ENCODE results near the gene ABCB6.
"Not testable (repeated sequence)": the region's sequence is repeated elsewhere in the genome, so short reads cannot be mapped to it uniquely, and the experiment has no call there.

The ABCB6 gene

DNA sequence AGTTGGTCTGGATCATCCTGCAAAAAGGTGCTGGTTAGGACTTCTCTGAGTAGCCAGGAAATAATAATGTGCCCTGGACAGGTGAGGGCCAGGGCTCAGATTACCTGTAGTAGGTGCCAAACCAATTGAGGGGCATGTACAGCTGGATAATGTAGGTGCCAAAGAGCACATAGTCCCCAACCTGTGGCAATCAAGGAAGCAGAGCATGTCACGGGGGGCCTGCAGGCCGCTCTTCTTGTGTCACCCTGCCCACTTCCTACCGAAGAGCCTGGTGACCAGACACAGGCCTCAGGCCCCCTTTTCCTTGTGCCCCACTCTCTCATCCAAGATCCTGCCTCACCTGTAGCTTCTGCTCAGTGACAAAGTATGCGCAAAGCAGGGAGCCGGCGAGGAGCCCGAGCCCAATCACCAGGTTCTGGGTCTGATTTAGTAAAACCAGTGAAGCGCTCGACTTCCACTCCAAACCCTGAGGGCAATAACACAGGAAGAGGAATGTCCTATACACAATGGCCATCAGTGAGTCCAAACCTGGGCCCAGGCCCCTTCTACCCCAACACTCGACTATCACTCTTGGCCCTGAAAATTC is 5.2 kb downstream of the ABCB6 start:
- no peak for DNase-seq (ENCODE audit: low spot score)

DNA sequence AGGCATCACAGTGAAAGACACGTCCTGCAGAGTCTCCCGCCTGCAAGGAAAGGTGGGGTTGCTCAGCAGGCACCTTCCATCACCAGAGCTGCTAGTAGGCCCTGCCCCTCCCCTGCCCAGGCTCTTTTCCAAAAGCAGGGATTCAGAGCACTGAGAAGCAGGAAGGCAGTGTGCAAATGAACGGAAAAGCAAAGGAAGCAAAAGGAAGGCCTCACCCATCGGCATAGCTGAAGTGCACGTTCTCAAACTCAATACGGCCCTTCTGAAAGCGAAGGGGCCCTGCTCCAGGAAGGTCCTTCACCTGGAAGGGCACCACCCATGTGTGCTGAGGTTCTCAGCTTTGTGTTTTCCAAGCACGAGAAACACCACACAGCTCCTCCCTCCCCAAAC is 5.7 kb downstream of the ABCB6 start:
- no peak for DNase-seq (ENCODE audit: low spot score)

DNA sequence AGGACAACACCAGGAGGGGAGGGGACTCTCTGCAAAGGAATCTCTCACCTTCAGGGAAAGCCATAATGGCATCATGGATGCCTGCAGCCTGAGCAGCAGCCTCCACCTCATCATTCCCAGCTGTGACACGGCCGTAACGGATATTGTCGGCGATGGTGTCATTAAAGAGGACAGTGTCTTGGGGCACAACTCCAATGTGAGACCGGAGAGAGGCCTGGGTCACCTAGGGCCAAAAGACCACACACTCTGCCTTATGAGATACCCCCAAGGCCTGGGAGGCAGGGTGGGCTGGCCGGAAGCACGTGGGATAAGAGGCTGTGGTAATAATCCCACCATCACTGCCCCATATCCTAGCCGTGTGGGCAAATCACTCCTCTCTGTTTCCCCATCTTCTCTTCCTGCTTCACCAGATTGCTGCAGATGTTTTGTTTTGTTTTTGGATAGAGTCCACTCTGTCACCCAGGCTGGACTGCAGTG is 7.8 kb downstream of the ABCB6 start:
- DNase-seq (ENCODE audit: low spot score) = no peak

DNA sequence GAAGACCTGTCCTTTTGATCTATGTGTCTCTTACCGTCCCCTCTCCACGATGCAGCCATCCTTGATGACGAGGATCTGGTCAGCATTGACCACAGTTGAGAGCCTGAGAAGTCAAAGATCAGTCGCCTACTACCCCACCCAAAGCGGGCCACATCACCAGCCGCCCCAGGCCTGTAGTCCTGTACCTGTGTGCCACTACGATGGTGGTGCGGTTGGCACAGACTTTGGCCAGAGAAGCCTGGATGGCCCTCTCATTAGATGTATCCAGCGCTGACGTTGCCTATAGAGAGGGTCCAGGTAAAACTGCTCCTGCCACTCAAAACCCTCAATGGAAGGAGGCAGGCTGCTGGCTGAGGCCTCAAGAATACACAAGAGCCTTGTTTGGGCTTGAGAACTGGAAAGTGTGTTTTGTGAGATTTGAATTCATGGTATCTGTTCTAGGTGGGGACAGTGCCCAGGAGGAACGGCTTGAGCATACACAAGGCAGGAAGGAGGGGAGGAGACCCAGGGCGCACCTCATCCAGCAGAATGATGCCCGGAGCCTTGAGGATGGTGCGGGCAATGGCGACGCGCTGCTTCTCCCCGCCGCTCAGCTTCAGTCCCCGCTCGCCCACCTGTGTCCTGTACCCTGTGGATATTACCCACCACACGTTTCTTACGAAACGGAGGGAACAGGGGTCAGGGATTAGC is 8.4 kb downstream of the ABCB6 start:
- DNase-seq (ENCODE audit: low spot score) = no peak

DNA sequence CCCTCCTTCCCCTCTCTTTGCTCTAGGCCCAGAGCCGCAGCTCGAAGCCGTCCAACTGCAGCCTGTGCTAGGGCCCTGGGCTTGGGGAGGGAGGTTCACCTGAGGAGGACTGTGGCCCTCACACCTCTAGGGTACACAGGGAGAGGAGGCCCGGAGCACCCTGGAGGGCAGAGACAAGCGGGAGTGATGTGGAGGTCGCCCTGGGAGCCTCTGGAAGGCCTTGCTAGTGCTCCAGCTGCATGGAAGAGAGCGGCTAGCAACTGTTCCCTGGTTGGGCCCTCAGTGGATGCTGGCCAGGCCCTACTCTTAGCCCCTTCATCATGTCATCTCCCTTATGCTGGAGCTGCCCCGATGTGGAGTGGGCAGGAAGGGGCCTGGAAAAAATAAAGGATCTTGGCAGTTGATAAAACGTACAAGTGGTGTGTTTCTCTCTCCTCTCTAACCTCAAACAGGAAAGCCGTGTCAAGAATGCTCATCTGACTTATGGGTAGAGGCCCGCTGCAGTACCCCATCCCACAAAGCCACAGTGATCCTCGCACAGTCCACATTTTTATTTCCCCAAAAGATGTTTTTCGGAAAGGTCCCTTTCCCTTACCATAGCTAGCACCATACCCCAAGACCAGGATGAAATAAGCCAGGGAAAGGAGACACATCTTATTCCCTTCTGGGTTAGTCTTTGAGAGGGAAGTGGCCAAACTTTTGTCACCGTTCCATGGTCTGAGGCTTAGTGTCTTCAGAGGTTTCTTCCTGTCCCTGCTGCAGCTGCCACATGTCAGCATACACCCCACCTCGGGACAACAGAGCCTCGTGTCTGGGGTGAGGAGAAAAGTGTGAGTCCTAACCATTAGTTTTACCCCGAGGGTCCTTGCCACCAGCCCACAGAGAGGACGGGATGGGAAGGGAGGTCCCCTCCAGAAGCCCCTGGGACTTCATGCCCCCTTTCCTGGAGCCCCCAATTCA is 9.2 kb downstream of the ABCB6 start:
- no peak for DNase-seq (ENCODE audit: low spot score)

DNA sequence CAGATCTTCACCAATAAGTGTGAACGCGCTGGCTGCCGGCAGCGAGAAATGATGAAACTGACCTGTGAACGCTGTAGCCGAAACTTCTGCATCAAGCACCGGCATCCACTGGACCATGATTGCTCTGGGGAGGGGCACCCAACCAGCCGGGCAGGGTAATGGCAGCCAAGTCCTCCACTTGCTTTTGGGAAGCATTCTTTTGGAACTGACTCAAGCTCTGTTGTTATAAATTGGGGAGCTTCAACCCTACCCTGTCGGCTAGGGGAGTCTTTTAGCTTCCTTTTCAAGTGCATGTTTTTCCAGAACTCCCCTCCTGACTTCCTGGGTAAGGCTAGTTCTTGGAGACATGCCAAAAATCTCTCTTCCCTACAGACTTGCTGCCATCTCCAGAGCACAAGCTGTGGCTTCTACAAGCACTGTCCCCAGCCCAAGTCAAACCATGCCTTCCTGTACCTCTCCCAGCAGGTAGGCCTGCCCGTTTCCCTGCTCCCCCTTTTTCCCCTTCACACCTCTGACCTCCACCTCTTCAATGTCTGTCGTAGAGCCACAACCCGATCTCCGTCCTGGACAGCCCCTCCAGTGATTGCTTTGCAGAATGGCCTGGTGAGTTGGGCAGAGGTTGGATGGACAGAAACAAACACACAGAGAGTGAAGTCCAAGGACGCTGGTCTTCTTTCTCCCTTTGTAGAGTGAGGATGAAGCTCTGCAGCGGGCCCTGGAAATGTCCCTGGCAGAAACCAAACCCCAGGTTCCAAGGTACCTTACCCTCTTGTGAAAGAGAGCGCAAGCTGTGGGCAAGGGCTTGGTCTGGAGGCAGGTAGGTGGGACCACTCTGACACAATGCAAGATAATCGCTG is 10.6 kb downstream of the ABCB6 start:
- DNase-seq (ENCODE audit: low spot score) = no peak

DNA sequence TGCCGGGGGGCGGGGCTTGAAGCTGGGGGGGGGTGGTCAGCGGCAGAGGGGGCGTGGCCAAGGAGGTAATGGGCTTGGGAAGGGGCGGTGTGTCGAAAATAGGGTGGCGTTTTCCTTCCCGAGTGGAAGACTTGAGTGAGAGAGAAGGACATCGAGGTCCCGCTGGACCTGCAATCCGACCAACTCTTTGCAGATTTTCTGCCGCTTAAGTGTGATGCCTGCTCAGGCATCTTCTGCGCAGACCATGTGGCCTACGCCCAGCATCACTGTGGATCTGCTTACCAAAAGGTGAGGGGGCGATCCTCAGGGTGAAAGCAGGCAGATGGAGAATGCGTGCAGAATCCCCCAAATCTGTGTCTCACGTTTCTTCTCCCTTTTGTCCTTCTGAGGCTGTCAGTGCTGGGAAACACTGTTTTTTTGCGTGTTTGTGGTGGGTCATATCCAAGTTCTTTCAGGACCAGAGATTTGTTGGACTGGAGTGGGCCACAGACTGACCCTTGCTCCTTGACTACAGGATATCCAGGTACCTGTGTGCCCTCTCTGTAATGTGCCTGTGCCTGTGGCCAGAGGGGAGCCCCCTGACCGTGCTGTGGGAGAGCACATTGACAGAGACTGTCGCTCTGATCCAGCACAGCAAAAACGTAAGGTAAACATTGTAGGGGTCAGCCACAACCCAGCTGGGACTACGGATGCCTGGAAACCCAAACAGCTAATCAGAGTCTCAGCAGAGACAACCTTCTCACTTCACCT is 11.4 kb downstream of the ABCB6 start:
- DNase-seq (ENCODE audit: low spot score) = no peak

DNA sequence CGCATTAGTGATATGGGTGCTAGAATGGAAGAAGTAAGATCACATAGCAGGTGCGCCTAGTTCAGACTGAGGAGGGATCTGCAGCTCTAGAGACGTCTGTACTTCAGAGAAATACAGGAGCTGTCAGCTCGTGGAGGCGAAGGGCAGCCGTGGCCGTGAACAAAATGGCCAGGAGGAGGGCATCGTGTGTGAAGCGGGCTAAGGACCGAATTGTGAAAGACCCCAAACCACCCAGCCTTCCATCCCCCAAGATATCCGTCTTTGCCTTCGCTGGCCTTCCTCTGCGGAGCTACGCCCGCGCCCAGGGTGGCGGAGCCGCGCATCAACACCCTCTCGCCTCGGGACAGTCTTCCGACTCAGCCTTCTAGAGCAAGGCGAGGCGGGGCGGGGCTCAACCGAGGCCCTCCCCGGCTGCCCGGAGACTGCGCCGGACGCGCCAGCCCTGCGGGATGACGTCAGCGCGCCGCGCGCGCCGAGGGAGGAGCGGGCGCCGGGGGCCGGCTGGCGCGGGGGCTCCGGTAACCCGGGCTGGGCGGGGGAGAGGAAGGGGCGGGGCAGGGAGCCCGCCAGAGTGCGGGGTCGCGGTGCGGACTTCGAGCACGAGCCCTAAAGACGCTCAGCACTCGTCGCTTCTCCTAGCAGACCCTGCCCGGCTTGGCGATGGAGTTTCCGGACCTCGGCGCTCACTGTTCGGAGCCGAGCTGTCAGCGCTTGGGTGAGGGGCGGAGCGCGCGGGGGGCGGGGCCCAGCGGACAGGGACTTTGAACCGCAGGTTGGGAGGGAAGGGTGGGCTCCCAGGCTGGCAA is 12.2 kb downstream of the ABCB6 start, which contains the start of gene ZFAND2B:
ZFAND2B (plus strand) TSS at position 455 of the 806 bp plus-strand sequence; CDS start at position 661, 206 bp downstream.
- peak; percentile 84 for DNase-seq (ENCODE audit: low spot score)

DNA sequence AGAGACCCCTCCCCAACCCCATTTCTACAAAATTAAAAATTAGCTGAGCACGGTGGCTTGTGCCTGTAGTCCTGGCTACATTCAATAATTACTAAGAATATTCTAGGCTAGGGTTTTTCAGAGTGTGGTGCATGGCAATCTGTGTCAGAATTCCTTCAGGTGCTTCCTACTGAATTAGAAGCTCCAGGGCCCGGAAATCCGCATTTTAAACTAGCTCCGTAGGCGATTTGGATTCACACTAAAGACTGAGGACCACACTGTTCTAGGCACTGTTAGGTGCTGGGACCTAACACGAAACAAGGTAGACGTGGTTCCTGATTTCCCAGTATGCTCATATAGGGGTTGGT is 12.8 kb downstream of the ABCB6 start:
- no peak for DNase-seq (ENCODE audit: low spot score)

DNA sequence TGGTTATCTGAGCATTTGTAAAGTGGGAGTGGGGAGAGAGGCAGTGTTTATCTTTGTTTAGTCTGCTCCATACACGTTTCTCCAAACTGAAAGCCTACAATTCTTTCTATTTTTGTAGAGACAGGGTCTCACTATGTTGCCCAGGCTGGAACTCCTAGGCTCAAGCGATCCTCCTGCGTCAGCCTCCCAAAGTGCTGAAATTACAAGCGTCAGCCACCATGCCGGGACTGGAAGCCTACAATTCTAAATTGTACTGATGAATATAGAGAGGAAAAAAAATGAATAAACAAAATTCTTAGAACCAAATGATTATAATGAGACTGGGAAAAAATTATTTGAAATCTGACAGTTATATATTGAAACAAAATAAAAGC is 13.6 kb downstream of the ABCB6 start:
- no peak for DNase-seq (ENCODE audit: low spot score)

DNA sequence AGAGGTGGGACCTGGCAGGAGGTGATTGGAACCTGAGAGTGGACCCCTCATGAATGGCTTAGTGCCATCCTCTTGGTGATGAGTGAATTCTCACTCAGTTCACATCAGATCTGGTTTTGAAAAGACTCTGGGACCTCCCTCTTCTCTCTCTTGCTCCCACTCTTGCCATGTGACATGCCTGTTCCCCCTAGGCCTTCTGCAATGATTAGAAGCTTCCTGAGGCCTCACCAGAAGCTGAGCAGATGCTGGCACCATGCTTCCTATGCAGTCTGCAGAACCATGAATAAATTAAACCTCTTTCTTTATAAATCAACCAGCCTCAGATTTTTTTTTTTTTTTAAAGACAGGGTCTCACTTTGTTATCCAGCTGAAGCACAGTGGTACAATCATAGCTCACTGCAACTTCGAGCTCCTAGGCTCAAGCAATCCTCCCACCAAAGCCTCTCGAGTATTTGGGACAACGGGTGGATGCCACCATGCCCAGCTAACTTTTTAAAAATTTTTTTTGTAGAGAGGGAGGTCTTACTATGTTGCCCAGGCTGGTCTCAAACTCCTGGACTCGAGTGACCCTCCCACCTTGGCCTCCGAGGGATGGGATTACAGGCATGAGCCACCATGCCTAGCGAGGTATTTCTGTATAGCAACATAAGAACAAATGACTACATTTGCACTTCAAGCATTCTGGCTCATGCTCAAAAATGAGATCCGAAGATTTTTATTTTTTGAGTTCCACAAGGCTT is 14.2 kb downstream of the ABCB6 start:
- no peak for DNase-seq (ENCODE audit: low spot score)

DNA sequence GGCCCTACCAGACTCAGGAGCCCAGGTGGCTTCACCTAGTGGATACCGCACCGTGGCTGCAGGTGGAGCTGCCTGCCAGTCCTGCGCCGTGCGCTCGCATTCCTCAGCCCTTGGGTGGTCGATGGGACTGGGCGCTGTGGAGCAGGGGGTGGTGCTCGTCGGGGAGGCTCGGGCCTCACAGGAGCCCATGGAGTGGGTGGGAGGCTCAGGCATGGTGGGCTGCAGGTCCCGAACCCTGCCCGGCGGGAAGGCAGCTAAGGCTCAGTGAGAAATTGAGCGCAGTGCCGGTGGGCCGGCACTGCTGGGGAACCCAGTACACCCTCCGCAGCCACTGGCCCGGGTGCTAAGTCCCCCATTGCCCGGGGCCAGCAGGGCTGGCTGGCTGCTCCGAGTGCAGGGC is 17.4 kb downstream of the ABCB6 start:
- not testable (repeated sequence) for DNase-seq (ENCODE audit: low spot score)

DNA sequence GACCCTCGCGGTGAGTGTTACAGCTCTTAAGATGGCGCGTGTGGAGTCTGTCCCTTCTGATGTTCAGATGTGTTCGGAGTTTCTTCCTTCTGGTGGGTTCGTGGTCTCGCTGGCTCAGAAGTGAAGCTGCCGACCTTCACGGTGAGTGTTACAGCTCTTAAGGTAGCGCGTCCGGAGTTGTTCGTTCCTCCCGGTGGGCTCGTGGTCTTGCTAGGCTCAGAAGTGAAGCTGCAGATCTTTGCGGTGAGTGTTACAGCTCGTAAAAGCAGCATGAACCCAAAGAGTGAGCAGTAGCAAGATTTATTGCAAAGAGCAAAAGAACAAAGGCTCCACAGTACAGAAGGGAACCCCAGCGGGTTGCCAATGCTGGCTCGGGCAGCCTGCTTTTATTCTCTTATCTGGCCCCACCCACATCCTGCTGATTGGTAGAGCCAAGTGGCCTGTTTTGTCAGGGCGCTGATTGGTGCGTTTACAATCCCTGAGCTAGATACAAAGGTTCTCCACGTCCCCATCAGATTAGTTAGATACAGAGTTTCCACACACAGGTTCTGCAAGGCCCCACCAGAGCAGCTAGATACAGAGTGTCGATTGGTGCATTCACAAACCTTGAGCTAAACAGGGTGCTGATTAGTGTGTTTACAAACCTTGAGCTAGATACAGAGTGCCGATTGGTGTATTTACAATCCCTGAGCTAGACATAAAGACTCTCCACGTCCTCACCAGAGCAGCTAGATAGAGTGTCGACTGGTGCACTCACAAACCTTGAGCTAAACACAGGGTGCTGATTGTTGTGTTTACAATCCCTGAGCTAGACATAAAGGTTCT is 18.0 kb downstream of the ABCB6 start:
- not testable (repeated sequence) for DNase-seq (ENCODE audit: low spot score)

DNA sequence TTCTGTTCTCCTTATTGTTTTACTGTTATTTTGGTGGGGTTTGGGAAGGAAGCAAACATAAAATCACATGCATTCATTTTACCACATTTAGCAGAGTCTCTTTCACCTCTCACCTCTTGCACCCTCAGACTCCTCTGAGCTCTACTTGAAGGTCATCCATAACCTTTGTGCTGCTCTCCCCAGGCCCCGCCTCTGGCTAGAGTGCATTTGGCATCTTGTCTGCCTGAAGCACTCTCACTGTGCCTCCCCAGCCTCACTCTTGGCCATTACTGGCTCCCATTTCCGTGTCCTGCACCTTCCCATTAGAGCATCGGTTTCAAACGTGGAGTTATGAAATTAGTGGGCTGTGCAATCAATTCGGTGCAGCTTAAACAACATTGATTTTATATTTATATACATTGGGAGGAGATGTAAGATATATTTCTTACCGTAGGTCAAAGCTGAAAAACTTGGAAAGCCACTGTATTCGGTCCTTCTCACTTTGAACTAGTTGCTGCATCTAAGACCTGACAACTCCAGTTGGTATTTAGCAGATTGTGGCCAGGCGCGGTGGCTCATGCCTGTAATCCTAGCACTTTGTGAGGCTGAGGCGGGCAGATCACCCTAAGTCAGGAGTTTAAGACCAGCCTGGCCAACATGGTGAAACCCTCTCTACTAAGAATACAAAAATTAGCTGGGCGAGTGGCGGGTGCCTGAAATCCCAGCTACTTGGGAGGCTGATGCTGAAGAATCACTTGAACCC is 19.1 kb downstream of the ABCB6 start:
- no peak for DNase-seq (ENCODE audit: low spot score)

DNA sequence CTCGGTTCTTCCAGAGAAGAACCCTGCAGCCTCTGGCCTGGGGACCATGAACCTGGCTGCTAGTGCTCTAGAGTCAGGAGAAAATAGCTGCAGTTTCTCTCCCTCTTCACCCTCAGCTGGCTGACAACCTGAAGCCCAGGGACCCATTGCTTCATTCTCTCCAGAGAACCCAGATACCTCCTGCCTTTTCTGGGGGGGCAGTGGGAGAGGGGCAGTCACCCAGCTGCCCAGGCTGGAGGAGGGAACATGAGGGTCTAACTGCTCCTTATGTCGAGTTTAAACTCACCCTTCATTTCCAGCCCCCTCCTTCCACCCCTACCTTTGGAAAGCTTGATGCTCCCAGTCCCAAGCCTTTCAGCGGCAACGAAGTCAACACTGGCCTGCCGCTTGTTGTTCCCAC is 19.8 kb downstream of the ABCB6 start:
- DNase-seq (ENCODE audit: low spot score) = no peak

DNA sequence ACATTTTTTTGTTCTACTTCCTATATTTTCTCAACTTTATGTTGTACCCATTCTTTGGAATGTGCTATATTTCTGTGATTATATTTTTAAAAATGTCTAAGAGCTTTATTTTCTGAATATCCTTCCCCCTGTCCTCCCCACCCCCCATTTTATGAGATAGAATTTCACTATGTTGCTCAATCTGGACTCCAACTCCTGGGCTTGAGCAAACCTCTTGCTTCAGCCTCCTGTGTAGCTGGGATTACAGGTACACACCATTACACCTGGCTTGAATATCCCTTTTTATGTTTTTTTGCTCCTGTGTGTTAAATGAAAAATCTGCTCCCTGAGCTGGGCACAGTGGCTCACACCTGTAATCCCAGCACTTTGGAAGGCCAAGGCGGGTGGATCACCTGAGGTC is 21.4 kb downstream of the ABCB6 start:
- DNase-seq (ENCODE audit: low spot score) = no peak

DNA sequence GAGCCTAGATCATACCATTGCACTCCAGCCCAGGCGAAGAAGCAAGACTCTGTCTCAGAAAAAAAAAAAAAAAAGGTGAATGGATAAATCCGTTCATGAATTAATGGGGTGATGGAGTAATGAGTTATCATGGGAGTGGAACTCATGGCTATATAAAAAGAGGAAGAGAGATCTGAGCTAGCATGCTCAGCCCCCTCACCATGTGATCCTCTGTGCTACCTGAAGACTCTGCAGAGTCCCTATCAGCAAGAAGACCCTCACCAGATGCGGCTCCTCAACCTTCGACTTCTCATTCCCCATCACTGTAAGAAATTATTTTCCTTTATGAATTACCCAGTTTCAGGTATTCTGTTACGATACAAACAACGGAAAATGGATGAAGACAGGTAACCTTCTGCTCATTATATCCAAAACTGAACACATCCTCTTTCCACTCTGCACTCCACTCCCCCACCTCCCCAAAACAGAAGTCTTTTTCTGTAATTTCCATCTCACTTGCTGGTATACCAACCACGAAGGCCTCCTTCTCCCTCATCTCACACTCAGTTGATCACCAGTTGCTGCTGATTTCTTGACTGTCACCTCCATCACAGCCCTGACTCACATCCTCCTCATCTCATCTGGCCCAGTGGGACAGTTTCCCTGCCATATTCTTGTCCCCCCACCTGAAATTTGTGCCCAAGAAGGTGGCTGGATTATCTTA is 31.9 kb downstream of the ABCB6 start:
- no peak for DNase-seq (ENCODE audit: low spot score)

All from SW480 (cell line).